Inflammatory macrophage treated with lipopolysaccharide for 1 hour (primary cell): ENCODE measurements around the gene NPNT.

Source experiments
- DNase-seq, 2 donors: peaks; one replicate each; pipeline ENCODE4 v3.0.0-alpha.2; 2020 to 2022

Gene NPNT

DNA sequence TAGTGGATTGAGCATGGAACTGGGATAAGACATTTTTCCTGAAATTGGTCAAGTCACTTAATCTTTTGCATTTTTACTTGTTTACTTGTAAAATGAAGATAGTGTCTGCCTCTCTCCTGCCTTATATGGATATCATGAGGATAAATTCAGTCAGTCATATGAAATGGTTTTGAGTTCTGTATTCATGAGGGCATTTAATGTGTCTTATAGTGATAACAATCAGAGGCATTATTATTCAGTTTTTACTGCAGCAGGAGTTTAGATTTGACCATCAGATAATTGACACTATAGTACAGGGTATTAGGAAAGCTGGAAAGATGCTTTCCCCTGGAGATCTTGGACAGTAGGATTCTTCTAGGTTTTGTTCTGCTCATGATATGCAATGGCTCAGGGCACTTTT, 26.0 kb downstream of the NPNT start:
- no peak for DNase-seq

DNA sequence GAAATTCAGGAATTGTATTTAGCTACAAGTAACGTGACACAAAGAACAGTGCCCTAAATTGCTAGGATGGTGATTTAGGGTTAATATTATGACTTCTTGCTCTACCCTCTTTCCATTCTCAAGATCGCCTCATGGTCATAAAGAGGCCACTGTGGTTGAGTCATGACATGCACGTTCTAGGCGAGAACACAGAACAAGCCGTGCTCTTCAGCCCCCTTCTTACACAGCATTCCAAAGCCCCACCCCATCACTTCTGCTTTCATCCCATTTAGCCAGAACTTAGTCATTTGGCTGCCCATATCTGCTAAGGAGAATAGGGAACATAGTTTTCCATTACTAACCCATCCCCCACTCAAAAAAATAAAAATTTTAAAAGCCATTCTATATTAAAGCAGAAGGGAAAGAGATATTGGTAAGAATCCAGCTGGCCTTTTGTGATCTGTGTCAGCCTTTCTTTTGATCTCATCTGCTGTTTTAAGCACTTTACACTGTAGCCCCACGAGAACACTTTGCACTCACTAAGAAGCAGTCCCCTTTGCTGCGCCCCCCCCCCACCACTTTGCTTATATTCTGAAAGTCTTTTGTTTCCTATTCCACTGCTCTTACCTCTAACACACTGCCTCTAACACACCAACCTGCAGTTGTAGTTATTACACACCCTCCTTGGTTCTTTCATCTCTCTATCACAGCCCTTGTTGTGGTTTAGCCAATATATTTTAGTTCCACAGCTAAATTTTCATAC, 28.4 kb downstream of the NPNT start:
- no peak for DNase-seq

DNA sequence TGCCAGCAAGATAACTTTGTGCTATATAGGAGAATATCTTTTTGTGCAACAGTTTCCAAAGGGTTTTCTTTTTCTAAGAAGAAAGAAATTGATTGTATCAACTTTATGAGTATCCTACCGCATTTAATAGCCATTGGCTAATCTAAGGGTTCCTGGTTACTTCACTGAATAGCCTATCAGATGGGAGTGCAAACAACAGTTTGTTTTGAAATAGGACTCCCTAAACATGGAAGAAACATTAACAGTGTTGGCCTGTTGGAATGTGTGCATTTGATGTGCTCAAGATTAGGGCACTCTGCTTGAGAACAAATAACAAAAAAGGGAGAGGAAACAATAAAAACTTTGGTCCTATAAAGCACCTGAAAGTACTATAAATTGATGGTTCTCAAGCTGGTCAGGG, 29.1 kb downstream of the NPNT start:
- no peak for DNase-seq

DNA sequence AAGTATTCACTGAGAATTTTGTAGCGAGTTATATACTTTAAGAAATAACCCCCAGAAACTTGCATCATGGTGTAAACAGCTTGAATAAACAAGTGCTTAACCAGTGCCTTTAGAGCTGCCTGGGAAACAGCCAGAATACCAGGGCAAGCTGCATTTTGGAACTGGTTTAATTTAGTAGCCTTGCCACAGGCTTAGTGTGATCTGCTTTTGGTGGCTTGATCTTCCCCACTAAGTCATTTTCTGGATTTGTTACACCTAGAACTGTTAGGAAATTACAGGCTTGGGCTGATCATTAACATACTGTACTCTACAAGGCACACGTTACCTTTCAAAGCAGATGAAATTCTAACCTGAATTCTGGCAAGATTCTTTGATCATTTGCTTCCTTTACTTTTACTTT, 35.4 kb downstream of the NPNT start:
- DNase-seq: no peak

DNA sequence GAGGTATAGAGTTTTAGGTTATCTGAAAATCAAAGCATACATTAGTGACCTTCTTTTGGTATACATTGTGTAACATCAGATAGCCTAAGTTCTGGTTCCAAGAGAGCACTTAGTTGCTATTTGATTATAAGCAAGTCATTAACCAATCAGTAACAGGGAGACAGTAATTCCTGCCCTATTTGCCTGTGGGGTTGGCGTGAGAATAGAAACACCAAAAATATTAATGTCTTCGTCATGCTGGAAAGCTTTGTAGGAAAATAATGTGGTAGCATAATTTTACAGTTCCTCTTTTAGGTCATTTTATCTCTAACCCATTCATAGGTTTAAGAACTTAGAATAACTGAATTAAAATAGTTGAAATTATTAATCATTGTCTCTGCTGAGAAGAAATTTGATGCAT, 37.8 kb downstream of the NPNT start:
- no peak for DNase-seq

DNA sequence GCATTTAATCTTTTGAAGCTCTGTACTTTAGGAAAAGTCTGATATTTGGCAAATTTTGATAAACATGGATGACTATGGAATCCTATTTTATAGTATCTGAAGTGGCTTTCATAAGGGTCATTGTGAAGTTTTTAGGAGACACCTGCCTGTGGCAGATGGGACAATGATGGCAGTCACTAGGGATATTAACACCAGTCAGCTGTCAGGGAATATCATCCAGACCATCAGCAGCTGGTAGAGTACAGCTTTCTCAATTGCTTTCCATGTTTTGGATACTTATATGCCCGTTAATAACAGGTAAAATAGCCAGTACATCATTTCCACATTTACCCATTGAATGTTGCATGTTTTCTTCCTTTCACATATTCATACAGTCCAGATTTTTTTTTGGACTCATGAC, 39.1 kb downstream of the NPNT start:
- no peak for DNase-seq

DNA sequence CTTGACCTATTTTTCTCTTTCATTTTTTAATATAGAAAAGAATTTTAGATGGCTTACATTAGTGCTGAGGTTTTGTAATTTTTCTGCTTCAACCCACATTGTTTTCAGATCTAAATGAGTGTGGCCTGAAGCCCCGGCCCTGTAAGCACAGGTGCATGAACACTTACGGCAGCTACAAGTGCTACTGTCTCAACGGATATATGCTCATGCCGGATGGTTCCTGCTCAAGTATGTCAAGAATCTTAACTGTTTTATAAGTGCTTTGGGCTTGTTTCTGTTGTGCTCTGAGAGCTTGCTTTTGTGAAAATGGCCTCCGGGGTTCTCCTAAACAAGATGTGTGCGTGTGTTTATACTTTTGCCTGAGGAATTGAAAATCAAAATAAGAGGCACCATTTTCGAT, 41.6 kb downstream of the NPNT start:
- DNase-seq: no peak

DNA sequence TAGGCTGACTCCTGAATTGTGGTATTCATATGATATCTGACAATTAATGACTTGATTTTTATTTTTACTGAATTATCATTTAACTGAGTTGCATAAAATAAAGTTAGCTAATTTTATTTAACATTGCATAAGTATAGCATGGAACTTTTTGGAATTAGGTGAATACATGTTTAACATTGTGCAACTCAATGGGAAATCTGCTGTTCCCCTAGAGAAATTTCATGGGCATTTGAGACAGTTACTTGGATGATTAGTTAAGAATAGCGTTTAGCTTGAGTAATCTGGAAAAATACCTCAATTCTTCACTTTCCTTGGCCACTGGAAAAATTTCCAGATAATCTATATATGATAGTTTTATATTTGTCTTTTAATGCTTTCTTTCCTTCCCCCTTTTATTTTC, 42.5 kb downstream of the NPNT start:
- DNase-seq: no peak

DNA sequence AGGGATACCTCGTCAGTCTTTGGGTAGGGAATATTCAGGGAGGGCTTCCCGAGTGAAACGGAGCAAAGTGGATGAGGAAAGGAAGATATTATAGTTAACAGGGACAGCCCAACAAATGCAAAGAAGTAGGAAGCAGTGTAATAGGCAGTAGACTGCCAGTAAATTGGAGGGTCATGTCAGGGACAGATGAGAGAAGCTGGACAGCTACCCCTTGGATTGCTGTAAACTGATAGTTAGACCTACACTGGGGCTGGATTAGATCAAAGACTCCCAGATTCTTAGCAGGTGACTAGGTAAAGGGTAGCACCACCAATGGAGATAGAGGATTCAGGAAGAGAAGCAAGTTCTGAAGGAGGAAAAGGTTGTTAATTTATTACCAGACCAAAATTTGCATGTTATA, 48.0 kb downstream of the NPNT start:
- DNase-seq: no peak

DNA sequence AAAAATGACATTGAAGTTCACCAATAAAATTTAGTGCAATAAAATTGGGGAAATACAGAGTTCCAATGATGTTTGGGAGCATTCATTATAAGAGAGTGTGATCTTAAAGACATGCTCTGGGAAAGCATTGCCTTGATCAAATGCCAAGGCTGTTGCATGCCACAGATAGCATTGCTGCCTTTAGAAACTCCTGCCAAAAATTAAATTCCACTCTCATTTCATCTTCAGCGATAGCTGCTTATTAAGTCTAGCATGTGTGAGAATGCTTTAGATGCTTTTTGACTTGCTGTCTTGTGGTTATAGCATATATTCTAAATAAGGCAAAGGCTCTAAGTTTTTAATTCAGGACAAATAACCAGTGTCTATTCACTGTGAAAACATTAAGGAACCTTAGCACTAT, 49.3 kb downstream of the NPNT start:
- DNase-seq: no peak

DNA sequence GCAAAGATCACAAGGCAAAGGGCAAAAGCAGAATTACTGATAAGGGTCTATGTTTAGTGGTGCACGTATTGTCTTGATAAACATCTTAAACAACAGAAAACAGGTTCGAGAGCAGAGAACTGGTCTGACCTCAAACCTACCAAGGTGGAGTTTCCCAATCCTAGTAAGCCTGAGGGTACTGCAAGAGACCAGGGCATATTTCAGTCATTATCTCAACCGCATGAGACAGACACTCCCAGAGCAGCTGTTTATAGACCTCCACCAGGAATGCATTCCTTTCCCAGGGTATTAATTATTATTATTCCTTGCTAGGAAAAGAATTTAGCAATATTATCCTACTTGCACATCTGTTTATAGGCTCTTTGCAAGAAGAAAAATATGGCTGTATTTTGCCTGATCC, 51.5 kb downstream of the NPNT start:
- DNase-seq: no peak

DNA sequence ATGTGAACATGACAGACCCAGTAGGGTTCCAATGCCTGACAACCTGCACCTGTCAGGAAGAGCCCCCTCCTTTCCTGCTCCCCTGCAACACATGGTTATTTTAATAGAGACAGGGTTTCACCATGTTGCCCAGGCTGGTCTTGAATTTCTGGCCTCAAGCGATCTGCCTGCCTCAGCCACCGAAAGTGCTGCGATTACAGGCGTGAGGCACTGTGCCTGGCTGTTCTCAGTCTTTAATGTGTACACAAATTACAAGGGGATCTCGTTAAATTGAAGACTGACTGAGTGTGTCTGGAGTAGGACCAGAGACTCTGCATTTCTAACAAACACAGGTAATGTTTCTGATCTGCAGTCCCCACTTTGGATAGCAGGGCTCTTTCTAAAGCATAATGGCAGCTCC, 55.4 kb downstream of the NPNT start:
- no peak for DNase-seq

DNA sequence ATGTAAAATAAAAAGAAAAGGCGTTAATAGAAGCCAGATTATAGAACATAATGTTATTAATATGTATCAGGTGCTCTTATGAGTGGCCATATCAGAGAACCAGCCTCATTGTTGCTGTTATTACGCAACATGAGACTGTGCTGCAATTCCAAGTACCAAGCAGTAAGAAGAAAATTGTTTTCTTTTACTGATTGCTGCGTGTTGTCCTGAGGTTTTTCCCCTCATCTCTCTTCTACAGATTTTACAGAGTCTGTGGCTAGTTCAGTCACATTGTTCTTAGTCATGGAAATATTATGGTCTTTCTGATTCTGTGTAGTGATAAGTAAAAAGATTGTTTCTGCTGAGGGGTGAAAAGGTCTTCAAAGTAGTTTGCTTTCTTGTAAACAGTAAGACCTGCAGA, 55.9 kb downstream of the NPNT start:
- DNase-seq: no peak

DNA sequence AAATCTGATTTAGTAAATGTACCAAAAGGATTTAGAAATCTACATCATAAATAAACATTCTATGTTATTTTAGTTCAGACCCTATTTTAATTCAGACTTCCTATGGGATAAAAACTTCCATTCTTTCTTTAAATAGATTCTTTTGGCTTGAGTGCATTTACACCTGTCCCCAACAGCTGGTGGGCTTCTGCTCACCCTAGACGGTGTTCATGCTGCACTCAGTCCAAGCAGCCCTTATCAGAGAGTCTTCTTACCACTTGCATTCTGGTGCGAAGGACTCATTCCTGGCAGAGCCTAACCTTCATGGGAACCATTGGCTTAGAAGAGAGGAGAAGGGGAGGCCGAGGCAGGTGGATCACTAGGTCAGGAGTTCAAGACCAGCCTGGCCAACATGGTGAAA, 57.3 kb downstream of the NPNT start:
- no peak for DNase-seq

DNA sequence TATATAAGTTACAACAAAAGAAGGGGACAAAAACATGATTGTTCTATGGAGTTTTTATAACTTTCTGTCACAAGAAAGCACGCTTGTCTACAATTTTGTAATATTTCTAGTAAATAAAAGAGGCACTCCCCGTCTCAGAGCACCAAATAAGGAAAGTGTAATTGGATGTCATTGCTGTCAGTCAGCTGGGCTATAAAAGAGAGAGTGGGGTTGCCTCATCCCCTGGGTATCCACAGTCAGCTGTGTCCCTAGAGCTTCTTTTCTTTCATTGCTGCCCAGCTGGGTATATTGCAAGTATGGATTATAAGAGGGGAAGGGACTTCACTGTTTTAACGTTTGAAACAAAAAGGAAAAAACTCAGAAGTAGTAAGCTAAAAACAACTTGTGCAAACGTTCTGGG, 61.3 kb downstream of the NPNT start:
- no peak for DNase-seq

DNA sequence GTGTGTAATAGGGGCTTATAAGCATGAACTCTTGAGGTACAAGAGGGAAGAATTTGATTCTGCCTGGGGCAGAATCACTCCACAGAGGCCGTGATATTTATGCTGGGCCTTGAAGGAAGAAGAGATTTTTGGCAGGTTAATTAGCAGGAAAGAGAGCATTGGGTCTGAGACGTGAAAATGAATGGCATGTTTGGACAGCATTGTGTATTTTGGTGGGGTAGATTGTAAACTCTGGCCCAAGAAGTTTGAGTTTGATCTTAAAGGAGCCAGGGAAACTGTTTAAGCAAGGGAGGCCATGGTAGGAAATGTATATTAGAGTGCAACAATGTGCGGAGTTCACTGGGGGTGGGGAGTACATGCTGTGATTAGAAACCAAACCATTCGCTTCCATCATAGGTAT, 62.4 kb downstream of the NPNT start:
- no peak for DNase-seq

DNA sequence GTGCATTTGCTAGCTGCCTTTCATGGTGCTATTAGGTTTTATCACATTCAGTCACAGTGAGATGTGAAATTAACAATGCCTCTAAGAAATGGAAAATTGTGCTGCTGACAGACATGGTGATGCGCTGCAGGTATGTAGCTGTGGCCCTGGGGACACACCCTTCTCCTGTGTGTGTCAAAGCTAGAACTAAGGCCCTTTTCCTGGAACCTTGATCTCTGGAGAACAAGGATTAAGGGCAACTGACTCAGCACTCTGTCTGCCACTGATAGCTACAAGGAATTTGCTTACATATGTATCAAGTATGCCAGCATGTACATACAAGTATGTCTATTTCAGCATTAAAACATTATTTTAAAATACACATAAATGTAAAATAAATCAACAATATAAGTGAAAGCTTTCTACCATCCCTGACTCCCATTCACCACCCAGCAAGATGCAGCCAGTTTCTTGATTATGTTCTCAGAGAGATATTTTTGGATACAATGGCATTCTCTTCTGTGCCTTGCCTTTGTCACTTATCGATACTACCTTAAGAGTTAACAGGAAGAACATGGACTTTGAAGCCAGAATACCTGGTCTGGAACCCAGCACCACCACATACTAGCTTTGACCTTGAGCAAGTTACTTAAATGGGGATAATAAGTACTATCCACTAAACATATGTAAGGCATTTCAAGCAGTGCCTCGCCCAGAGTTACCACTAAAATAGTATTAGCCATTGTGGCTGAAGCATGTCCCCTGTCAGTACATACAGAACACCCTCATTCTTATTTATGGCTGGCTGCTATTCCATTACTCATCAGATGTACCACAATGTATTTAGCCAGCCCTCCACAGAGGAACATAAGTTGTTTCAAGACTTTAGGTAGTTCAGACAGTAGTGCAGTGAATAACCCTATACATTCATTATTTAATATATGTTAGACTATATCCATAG, 68.5 kb downstream of the NPNT start:
- no peak for DNase-seq

DNA sequence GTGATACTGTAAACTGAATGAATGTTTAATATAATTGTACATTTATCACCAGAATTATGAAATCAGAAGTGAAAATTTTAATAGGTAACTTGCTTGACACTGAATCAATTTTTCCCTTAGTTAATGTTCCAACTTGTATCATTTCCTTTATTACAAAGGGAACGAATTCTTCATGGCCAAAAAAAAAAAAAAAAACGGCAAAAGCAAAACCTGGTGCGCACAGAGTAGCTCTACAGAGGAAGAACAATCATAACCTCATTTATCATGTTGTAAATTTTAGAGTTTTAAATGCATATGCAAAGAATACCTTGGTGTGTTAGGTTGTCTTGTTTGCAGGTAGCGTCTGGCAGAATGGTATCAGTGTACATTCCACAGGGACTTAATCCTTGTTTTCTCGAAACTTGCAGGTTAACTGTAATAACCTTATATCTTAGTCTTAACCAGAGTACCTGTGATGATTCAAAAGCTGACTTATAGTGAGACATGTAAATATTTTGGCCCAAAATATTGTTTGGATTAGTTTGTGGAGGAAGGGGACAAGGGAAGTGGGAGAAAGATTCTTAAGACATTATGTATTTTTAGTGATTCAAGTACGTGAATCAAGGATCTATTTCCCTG, 70.0 kb downstream of the NPNT start:
- no peak for DNase-seq

DNA sequence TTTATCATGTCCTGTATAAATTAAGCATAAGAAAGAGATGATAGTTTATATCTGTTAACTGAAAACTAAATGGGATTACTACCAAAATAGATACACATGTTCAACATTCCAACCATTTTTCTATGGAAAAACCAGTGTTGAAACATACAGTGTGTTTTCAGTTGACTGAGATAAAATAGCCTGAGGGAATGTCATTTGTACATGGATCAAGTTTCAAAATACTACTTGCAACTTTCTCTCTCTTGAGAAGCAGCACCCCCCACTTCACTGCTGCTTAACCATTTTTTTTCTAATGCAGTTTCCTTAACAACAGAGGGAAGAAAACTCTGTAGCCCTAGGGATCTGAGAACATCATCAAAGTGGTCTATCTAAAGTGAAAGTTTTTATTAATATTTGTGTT, 70.8 kb downstream of the NPNT start:
- DNase-seq: no peak

DNA sequence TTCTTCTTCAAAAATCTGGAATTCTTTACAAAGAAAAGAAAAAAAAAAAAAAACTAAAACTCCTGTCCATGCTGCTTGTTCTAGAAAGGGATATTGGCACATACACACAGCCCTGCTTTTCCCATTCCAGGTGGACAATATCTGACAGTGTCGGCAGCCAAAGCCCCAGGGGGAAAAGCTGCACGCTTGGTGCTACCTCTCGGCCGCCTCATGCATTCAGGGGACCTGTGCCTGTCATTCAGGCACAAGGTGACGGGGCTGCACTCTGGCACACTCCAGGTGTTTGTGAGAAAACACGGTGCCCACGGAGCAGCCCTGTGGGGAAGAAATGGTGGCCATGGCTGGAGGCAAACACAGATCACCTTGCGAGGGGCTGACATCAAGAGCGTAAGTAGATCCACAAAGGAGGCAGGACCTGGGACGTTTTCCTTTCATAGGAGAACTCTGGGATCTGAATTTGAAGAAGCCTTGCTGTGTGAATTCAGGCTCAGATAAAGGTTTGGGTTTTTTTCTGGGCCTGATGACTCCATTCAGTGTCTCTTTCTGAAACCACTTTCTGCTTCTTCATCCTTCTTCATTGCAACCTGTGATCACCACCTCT, 71.9 kb downstream of the NPNT start:
- no peak for DNase-seq

DNA sequence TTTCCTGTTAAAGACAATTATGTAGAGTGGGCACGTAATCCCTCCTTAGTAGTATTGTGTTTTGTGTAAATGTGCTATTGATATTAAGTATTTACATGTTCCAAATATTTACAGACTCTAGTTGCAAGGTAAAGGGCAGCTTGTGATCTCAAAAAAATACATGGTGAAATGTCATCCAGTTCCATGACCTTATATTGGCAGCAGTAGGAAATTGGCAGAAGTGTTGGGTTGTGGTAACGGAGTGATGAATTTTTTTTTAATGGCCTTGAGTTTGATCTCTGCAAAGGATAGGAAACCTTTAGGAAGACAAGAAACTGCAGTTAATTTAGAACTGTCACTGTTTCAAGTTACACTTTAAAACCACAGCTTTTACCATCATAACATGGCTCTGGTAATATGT, 74.3 kb downstream of the NPNT start:
- no peak for DNase-seq

DNA sequence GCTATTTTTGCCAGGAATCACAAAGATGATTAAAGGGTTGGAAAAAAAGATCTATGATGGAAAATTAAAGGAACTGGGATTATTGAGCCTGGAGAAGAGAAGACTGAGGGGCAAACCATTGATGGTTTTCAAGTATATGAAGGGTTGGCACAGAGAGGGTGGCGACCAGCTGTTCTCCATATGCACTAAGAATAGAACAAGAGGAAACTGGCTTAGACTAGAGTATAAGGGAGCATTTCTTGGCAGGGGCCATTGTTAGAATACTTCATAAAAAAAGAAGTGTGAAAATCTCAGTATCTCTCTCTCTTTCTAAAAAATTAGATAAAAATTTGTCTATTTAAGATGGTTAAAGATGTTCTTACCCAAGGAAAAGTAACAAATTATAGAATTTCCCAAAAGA, 75.1 kb downstream of the NPNT start:
- DNase-seq: no peak

DNA sequence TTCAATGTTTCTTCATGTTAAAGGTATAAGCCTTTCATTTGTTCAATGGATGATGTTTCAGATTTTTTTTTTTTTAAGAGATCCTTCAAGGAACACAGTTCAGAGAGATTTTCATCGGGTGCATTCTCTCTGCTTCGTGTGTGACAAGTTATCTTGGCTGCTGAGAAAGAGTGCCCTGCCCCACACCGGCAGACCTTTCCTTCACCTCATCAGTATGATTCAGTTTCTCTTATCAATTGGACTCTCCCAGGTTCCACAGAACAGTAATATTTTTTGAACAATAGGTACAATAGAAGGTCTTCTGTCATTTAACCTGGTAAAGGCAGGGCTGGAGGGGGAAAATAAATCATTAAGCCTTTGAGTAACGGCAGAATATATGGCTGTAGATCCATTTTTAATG, 75.8 kb downstream of the NPNT start:
- no peak for DNase-seq
